Iris pigment epithelial cell (primary cell): ENCODE results near the gene TCAF1.

Source experiments
- DNase-seq: peaks from one replicate; pipeline ENCODE4 v3.0.0-alpha.2; 2011; ENCODE audit warnings: low read depth

The TCAF1 gene

DNA sequence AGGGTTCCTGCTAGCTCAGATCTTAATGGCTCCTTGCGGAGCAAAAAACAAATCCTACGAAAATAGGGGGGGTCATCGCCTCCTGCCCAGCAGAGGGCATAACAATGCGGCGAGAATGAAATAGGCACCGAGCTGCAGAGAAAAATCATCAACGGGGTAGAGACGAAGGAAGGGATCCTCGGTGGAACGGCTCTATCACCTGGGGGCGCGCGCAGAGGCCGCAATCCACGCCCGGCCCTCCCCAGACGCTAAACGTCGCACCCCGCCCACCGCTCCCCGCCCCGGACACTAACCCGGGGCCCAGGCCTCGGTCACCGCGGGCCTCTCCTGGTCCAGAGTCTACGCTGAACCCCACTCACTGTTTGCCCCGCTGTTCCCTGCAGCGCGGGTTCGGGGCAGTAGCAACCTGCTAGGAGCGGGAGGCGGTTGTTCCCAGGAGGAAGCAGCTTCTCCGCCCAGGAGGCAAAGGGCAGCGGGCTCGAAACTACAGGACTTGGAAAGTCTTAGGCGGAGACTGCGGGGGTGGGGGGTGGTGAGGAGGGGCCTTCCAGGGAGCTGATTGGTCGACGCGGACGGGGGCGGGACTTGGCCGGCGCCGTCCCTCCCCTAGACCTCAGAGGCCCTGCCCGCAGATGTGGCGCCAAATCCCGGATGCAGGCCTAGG, at the start of gene TCAF1:
TSS of gene TCAF1 (minus strand) at position 509 of the 664 bp plus-strand sequence. CDS start 25,568 bp downstream, outside the sequence.
- peak; percentile 96 for DNase-seq

GRCh38 chr7:143948733-143949132, 46.8 kb upstream of the TCAF1 start:
- DNase-seq = peak; percentile 28

DNA sequence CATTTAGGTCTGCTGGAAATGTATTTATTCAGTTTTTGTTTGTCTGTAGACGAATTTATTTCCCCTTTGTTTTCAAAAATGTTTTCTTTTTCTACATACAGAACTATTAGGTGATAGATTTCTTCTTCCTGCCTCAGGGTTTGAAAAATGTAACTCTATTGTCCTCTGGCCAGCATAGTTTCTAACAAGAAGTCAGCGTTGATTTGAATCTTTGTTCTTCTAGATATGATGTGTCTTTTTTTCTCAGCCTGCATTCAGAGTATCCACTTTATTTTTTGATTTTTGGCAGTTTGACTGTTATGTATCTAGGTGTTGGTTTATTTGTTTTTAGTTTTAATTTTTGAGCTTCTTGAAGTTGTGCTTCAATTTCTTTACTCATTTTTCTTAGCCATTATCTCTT, 45.1 kb upstream of the TCAF1 start:
- no peak for DNase-seq

DNA sequence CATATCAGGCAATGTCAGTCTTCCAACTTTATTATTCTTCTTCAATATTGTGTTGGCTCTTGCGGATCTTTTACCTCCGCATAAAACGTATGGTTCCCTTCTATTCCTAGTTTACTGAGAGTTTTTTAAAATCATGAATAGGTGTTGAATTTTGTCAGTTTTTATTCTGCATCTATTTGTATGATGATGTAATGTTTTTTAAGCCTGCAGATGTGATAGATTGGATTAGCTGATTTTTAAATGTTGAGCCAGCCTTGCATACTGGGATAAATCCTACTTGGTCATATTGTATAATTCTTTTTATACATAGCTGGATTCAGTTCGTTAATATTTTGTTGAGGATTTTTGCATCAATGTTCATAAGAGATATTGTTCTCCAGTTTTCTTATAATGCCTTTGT, 43.4 kb upstream of the TCAF1 start:
- DNase-seq = no peak

DNA sequence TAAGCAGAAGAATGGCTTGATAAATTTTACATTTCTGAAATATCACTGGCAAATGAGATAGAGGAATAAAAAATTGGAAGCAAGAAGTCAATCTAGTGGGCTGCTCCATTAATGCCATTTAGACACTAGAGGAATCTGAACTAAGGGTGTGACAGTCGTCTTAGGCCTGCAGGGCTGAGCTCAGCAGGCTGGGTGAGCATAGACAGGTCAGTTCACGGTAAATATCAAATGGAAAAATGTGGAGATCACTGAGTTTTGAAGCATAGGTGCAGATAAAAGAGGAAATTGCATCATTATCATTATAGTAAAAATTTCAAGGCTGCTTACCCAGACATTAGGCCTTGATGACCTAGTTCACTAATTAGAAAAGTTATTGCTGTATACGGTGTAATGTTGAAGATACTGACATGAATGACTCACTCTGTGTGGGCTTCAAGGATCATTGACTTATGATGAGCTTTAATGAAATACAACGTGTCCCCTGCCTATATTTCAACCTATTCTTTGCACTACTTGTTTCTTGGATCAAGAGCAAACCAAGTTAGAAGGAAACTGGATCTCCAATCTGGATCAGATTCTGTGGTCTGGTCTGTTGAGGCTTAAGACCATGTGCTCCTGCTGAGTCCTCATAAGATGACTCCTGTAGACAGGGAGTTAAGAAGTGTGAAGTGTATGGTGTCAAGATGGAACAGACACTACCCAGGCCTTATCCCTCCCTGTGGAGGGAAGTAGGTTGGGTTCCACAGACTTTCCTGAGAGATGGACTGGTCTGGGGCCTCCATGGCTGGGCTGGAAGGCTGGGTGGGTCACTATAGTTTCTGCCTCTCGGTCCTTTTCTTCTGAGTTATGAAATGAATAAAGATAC, 36.6 kb upstream of the TCAF1 start:
- peak; percentile 30 for DNase-seq

DNA sequence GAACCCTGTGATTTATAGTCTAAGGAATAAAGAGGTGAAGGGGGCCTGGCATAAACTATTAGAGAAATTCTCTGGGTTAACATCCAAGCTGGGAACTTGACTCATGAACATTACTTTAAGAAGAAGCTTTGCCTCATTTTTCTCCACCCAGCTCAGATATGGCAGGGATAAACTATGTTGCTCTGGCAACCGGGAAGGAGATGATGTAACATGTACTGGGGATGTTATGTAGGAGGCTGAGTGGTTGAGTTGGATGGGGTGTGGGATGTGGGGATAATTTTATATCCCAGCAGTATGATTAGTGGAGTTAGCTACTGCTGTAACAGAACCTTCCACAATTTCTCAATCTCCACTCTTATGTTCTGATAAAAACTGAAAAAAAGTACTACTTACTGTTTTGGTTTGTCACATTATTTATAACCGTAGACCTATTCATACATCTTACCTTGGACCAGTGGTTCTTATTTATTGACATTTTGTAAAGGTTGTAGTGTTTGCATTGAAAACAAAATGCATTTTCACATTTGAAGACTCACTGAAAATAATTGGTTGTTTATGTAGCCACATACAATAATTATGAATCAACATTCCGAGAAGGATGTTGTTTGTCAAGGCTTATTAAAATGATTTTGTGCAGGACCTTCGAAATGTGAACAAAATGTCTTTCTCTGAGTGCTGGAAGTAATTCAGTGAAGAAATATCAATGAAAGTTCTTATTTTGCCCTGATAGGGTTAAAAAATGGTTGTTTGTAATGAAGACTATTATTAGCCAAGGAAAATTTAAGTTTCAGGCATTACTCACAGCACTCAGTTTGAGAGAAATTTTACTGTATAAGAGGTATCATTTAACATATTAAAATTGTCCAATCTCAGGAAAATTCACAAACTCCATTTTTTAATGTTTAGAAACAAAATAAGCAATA, 34.4 kb upstream of the TCAF1 start:
- DNase-seq = peak; percentile 95

DNA sequence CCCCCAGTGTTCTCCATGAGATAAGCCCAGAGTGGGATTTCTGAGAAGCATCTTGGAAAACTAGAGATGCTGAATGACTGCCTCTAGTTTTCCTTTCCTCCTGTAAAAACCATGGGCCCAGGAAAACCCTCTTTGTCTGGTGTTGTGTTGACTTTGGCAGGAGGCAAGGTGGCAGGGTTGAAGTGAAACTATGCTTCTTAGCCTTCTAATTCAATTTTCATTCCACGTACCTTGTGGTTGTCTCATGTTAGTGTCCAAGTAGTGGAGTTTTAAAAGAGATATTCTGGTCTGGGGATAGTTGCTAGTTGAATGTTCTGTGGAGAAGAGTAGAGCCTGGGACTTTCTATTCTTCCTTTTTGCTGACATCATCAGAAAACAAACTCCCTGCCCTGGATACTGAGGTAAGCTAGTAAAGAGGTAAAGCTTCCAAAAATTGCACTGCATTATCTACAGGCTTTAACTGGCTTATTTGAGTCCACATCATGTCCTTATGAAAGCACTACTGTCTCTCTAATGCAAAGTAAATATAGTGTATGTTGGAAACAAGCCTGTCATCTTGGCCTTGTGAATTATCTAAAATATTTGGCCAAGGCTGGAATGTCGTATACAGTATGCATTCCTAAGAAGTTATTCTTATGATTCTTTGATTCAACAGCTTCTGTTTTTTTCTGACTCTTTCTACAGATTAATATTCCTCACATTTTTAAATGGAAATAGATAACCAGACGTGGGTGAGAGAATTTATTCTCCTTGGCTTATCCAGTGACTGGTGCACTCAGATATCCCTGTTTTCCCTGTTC, 32.8 kb upstream of the TCAF1 start, which contains the start of gene OR2F2:
TSS of gene OR2F2 (plus strand) at position 708 of the 800 bp plus-strand sequence. CDS start at position 708, 0 bp downstream.
- DNase-seq = peak; percentile 92

DNA sequence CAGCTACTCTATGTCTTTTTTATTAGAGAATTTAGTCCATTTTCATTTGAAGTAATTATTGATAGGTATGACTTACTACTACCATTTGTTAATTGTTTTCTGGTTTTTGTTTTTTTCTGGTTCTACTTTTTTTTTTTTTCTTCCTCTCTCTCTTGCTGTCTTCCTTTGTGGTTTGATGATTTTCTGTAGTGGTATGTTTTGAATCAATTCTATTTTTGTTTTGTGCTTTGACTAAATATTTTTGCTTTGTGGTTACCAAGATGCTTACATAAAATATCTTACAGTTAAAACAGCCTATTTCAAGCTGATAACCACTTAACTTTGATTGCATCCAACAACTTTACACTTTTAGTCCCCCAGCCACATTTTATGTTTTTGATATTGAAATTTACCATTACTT, 29.8 kb upstream of the TCAF1 start:
- peak; percentile 61 for DNase-seq

DNA sequence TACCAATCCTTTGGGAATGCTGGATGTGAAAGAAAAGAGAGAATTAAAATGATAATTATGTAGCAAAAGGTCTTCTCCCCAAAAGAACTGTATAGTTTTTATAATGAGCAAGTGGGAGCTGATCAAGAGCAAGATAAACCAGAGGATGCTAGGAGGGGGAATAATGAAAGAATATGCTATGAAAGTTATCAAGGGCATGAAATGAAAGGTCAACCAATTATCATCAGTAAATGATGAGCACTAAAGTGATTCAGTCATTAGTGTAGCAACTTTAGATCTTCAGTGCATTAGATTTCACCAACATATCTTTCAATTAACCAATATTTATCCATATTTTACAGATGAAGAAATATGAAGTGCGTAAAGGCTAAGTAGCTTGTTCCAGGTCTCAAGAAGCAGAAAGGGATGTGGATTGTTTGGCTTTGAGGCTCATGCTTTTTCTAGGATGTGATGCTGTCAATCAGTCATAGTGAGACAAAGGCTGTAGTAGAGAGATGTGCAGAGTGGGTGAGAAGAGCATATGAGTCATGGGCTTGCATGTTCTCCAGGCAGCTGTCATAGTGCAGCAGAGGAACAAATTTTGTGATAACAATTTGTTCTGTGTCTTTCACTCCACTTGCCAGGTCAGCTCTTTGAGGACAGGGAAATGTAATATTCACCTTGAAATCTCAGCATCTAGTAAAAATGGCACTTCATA, 27.4 kb upstream of the TCAF1 start:
- DNase-seq = peak; percentile 63

DNA sequence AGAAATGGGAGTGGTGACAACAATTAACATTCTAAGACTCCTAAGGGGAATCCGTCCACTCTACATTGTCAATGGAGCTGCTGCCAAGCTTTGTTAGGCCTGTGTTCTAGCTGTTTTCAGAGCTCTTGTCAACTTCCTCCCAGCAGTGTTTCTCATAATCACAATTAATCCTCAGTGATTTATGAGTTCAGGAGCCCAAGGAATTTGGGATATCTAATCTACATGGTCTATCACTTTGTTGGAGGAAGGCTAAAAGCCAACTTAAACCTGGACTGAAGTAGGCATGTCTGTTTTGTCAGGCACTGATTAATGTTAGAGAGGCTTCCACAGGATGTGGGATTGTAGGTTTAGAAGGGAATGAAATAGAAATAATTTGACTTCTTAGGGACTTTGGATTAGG, 22.9 kb upstream of the TCAF1 start:
- DNase-seq = no peak

DNA sequence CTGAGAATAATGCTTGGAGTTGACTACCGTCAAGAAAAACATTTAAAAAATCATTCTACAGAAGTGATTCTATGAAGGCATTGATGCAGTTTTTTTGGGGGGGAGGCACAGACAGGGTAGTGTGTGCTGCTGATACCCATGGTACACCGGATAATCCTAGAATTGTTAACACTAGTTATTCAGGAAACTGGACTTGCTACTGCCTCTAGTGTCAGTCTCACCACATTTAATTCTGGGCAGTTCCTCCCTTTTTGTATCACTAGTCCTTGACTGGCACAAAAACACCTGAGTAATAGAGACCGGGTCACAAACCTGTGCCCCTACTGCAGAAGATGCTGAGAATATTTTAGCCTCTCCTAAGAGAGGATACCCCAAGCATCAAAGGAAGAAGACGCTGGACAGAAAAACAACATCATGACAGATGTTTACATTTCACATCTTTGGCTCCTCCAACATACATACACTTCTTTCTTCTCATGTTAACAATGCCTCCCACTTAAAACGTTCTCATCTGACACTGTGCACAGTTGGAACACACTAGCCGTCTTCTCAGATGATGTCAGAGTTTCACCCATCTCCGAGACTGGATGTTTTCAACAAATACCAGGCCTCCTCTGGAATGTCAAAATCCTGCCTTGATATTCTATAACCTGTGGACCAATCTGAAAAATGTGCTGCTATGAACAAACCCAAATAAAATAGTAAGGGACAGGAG, 13.1 kb upstream of the TCAF1 start:
- no peak for DNase-seq

- DNase-seq = no peak
Observed at GRCh38 chr7:143913945-143914615, 12.1 kb upstream of the TCAF1 start.

- peak; percentile 33 for DNase-seq
Observed at GRCh38 chr7:143910473-143911248, 8.7 kb upstream of the TCAF1 start.

- DNase-seq = no peak
Observed at GRCh38 chr7:143909863-143910262, 7.9 kb upstream of the TCAF1 start.

DNA sequence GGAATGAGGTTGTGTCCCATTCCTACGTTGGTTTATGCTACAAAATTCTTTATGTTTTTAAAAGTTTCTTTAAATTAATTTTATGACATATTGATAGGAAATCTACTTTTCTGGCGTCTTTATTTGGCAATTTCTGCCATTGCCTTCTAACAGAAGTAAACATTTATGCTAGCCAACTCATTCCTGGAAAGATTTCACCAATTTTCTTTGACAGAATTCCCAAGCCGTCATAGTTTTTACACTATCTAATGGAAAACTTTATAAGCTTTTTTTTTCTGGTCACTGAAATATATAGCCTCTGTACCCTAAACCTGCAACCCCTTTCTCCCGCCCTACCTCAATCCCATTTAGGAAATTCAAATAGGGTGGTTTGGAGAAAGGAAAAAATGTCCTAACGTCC, 6.1 kb upstream of the TCAF1 start:
- DNase-seq = no peak

DNA sequence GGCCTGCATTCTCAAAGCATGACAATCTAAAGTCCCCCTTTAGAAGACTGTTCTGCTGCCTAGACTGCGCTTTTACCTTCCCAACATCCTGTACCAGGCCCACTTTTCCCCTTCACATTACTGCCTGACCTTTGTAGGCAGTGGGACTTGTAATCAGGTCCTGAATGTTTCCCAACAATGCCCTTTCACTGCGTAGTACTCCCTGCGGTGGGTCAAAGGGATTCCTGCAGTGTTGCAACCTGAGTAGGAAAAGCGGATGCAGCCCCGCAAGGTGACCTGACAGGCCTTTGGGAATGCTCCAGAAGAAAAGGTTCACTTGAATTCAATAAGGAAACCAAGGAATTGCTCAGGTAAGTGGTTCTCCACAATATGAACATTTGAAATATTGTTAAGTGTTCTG, 4.9 kb upstream of the TCAF1 start:
- no peak for DNase-seq

- no peak for DNase-seq
Observed at GRCh38 chr7:143906151-143906550, 4.2 kb upstream of the TCAF1 start.

GRCh38 chr7:143905509-143905908, 3.5 kb upstream of the TCAF1 start:
- DNase-seq = no peak
